ENCODE data around the gene ISL2.

ISL2 gene

DNA sequence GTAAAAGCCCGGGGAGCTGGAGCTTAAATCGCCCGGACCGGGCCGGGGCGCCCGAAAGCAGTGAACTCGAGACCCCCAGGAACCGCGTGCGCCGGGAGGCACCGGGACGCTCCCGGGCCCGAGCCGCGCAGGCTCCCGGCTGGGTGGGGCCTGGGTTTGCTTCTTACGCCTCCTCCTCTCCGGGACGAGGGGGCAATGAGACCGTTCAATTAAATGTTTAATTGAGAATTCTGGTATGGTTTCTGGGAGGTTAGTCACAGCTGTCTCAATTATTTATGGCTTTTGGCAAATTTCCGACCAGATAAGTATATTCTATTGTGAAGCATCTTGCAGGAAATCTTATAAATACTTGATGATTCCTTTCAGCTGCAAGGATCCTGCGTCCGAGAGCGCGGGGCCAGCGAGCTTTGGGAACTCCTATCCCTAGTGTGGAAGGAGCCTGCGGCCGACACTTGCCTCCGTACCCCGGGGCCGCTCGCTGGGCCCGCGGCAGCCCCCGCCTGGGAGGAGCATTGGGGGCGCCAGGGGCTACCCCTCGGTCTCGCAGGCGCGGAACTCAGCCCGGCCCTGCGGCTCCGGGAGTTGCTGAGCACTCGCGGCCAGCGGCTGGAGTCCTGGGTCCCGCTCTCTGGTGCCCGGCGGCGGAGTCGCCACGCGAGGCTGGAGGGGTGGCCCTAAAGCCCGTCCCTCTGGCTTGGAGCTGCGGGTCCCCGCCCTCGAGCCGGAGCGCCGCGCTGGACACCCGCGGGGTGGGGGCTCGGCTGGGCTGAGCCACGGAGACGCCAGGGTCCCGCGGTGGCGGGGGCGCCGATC, 10.3 kb downstream of the ISL2 start:
- peaks cover 59% of the 10 kb centered on the region for H3K27me3 ChIP-seq (ENCODE audit: control insufficient read depth, insufficient read depth, low read length)
- peaks cover 27% of the 10 kb centered on the region for H3K4me1 ChIP-seq (ENCODE audit: control insufficient read depth, insufficient read depth, low read length)
- no peaks in the 10 kb centered on the region for H3K9me3 ChIP-seq (ENCODE audit: control insufficient read depth, low read length)
- peak overlapping the region; percentile 67 for H3K9ac ChIP-seq (ENCODE audit: low read length)
- H3K36me3 ChIP-seq (ENCODE audit: control insufficient read depth, insufficient read depth, low read length), result no peaks in the 10 kb centered on the region
- H3K4me3 ChIP-seq (ENCODE audit: low read length), result peak overlapping the region; percentile 56

DNA sequence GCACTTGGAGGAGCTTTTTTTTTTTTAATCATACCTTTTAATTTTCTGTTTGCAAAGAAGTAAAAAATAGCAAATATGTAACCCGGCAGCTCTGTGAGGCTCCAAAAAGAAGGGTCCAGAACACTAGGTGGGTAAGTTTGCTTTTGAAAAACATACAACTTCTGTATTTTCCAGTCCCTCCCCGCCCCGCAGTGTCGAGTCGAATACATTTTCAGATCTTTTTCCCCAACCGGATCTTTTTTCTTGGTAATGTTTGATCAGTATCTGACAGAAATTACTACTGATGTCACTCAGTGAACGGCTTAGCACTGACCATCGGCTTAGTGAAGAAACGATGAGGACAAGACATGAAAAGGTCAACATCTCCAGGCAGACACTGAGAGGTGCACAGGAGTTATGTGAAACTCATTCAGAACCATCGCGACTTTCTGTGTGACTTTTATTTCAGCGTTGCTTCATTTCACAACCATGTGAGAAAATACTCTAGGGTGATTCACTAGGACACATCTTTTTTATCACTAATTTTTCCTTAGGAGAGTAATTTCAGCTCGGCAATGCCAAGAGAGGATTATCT, 11.0 kb downstream of the ISL2 start:
- Histone ChIP-seq H3K9ac (ENCODE audit: low read length) (no peak overlapping the region), H3K36me3 (ENCODE audit: control insufficient read depth, insufficient read depth, low read length) (no peaks in the 10 kb centered on the region), H3K4me3 (ENCODE audit: low read length) (no peak overlapping the region), H3K27me3 (ENCODE audit: control insufficient read depth, insufficient read depth, low read length) (peaks cover 52% of the 10 kb centered on the region), H3K4me1 (ENCODE audit: control insufficient read depth, insufficient read depth, low read length) (peaks cover 20% of the 10 kb centered on the region), H3K9me3 (ENCODE audit: control insufficient read depth, low read length) (no peaks in the 10 kb centered on the region)

- peaks cover 15% of the 10 kb centered on the region for H3K4me1 ChIP-seq (ENCODE audit: control insufficient read depth, insufficient read depth, low read length)
- H3K36me3 ChIP-seq (ENCODE audit: control insufficient read depth, insufficient read depth, low read length), result no peaks in the 10 kb centered on the region
- H3K27me3 ChIP-seq (ENCODE audit: control insufficient read depth, insufficient read depth, low read length), result peaks cover 33% of the 10 kb centered on the region
- H3K9me3 ChIP-seq (ENCODE audit: control insufficient read depth, low read length), result no peaks in the 10 kb centered on the region
- no peak overlapping the region for H3K4me3 ChIP-seq (ENCODE audit: low read length)
- no peak overlapping the region for H3K9ac ChIP-seq (ENCODE audit: low read length)
These were observed 12.9 kb downstream of the ISL2 start for GRCh38 chr15:76349301-76350070.

DNA sequence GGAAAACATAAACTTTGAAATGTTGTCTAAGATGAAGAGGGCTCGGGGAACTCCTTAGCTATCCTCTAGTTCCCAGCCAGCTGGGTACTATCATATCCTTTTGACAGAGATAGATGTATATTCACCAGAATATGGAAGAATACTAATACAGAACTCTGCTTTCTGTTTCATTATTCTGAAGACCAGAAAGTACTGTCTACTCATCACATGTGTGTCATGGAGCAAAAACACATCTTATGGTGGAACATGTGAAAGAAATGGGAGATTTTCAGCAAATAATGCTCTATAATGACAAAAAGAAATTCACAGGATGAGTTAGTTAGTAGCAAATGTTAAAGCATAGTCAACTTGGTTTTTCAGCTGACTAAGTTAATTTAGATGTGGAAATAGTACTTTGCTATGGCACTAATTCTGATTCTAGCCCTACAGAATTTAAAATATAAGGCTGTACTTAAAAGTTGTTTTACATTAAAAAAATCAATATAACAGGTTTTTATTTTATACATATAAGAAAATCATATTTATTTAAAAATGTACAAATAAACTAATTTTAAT, 16.5 kb downstream of the ISL2 start:
- Histone ChIP-seq H3K36me3 (ENCODE audit: control insufficient read depth, insufficient read depth, low read length) (no peaks in the 10 kb centered on the region), H3K27me3 (ENCODE audit: control insufficient read depth, insufficient read depth, low read length) (no peaks in the 10 kb centered on the region), H3K4me3 (ENCODE audit: low read length) (no peak overlapping the region), H3K4me1 (ENCODE audit: control insufficient read depth, insufficient read depth, low read length) (no peaks in the 10 kb centered on the region), H3K9me3 (ENCODE audit: control insufficient read depth, low read length) (no peaks in the 10 kb centered on the region), H3K9ac (ENCODE audit: low read length) (no peak overlapping the region)

DNA sequence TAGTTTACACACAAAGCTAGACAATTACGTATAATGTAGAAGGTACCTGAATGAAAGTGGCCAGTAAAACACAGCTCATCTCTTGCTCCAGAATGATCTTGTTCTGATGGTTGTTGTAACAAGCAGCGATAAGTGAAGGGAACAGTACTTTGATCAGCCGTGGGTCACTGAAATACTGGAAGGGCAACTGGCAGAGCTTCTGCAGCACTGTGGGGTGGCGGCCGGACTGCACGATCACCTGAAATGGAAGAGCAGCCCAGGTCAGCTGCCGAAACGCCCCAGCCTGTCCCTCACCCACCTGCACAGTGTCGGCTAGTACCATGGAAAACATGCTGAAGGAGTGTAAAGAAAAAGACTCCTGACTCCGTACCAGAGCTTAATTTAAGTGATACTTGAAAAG, 17.3 kb downstream of the ISL2 start:
- no peaks in the 10 kb centered on the region for H3K9me3 ChIP-seq (ENCODE audit: control insufficient read depth, low read length)
- H3K4me1 ChIP-seq (ENCODE audit: control insufficient read depth, insufficient read depth, low read length), result no peaks in the 10 kb centered on the region
- H3K27me3 ChIP-seq (ENCODE audit: control insufficient read depth, insufficient read depth, low read length), result no peaks in the 10 kb centered on the region
- H3K4me3 ChIP-seq (ENCODE audit: low read length), result no peak overlapping the region
- H3K36me3 ChIP-seq (ENCODE audit: control insufficient read depth, insufficient read depth, low read length), result no peaks in the 10 kb centered on the region
- H3K9ac ChIP-seq (ENCODE audit: low read length), result no peak overlapping the region

DNA sequence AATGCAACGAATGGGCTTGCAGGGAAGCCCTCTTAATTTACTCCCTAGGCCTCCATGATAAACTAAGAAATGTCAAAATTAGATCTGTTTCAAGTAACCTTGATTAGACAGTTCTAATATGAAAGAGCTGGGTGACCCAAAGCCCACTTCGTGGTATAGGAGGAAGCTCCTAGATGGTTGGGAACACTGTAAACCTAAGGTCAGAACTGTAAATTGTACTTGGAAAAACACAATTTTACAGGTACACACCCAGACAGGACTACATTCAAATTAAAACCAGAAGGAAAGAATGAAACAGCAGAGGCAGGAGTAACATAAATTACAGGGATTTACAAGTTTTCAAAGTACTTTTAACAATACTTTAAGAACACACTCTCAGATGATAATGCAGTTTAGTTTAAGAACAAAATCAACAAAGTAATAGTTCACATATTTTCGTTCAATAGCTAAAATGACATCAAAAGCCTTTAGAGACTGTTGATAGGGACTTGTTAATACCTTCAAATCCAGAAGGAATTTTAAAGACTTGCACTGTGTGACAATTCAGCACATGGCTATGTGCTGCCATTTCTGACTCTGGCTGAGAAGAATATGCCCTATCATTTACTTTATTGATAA, 18.4 kb downstream of the ISL2 start:
- Histone ChIP-seq H3K27me3 (ENCODE audit: control insufficient read depth, insufficient read depth, low read length) (no peaks in the 10 kb centered on the region), H3K4me1 (ENCODE audit: control insufficient read depth, insufficient read depth, low read length) (no peaks in the 10 kb centered on the region), H3K36me3 (ENCODE audit: control insufficient read depth, insufficient read depth, low read length) (no peaks in the 10 kb centered on the region), H3K9me3 (ENCODE audit: control insufficient read depth, low read length) (no peaks in the 10 kb centered on the region), H3K9ac (ENCODE audit: low read length) (no peak overlapping the region), H3K4me3 (ENCODE audit: low read length) (no peak overlapping the region)

GRCh38 chr15:76358453-76358852, 21.9 kb downstream of the ISL2 start:
- Histone ChIP-seq H3K27me3 (ENCODE audit: control insufficient read depth, insufficient read depth, low read length) (no peaks in the 10 kb centered on the region), H3K9ac (ENCODE audit: low read length) (no peak overlapping the region), H3K9me3 (ENCODE audit: control insufficient read depth, low read length) (no peaks in the 10 kb centered on the region), H3K4me3 (ENCODE audit: low read length) (no peak overlapping the region), H3K4me1 (ENCODE audit: control insufficient read depth, insufficient read depth, low read length) (no peaks in the 10 kb centered on the region), H3K36me3 (ENCODE audit: control insufficient read depth, insufficient read depth, low read length) (no peaks in the 10 kb centered on the region)

GRCh38 chr15:76359152-76359551, 22.6 kb downstream of the ISL2 start:
- Histone ChIP-seq H3K4me3 (ENCODE audit: low read length) (no peak overlapping the region), H3K4me1 (ENCODE audit: control insufficient read depth, insufficient read depth, low read length) (no peaks in the 10 kb centered on the region), H3K27me3 (ENCODE audit: control insufficient read depth, insufficient read depth, low read length) (no peaks in the 10 kb centered on the region), H3K36me3 (ENCODE audit: control insufficient read depth, insufficient read depth, low read length) (no peaks in the 10 kb centered on the region), H3K9ac (ENCODE audit: low read length) (no peak overlapping the region), H3K9me3 (ENCODE audit: control insufficient read depth, low read length) (no peaks in the 10 kb centered on the region)

DNA sequence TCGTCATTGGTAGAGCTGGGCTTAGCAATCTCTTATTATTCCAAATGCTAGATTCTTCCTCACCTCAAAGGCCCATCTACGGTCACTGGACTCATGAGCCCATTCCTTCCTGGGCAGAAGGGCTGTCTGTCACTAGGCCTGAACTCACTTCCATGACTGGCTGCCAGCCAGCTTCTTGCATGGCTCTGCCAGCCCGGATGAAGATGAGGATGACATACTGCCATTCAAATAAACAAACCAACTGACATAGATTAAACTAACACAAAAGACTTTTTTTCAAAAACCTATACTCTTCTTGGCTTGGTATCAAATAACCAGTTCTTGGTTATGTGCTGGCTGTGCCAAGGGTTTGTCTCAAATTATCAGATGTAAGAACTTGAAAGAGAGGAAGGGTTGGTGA, 23.8 kb downstream of the ISL2 start:
- Histone ChIP-seq H3K9me3 (ENCODE audit: control insufficient read depth, low read length) (no peaks in the 10 kb centered on the region), H3K4me3 (ENCODE audit: low read length) (no peak overlapping the region), H3K36me3 (ENCODE audit: control insufficient read depth, insufficient read depth, low read length) (no peaks in the 10 kb centered on the region), H3K9ac (ENCODE audit: low read length) (no peak overlapping the region), H3K4me1 (ENCODE audit: control insufficient read depth, insufficient read depth, low read length) (no peaks in the 10 kb centered on the region), H3K27me3 (ENCODE audit: control insufficient read depth, insufficient read depth, low read length) (no peaks in the 10 kb centered on the region)

- H3K27me3 ChIP-seq (ENCODE audit: control insufficient read depth, insufficient read depth, low read length), result no peaks in the 10 kb centered on the region
- H3K4me3 ChIP-seq (ENCODE audit: low read length), result no peak overlapping the region
- H3K36me3 ChIP-seq (ENCODE audit: control insufficient read depth, insufficient read depth, low read length), result no peaks in the 10 kb centered on the region
- H3K9ac ChIP-seq (ENCODE audit: low read length), result no peak overlapping the region
- peaks cover 13% of the 10 kb centered on the region for H3K4me1 ChIP-seq (ENCODE audit: control insufficient read depth, insufficient read depth, low read length)
- no peaks in the 10 kb centered on the region for H3K9me3 ChIP-seq (ENCODE audit: control insufficient read depth, low read length)
These were observed 26.7 kb downstream of the ISL2 start for GRCh38 chr15:76363251-76363650.

DNA sequence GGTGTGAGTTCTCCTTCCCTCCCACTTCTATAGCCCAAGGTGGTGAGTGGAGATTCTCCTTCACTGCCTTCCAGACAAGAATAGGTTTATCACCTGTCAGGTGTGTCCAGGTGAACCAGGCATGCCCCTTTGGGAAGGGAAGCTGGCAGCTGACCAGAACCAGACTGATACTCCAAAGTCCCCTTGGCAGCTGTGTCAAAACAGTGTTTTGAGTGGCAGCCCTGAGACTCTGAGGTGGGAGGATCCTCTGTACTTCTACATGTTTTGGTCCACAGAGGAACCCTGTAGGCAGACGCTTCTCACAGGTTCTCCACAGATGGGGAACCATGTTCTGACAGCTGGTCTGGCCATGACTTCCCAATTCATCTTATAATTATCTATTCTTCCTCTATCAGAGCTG, 30.1 kb downstream of the ISL2 start:
- Histone ChIP-seq H3K4me1 (ENCODE audit: control insufficient read depth, insufficient read depth, low read length) (peaks cover 17% of the 10 kb centered on the region), H3K4me3 (ENCODE audit: low read length) (no peak overlapping the region), H3K36me3 (ENCODE audit: control insufficient read depth, insufficient read depth, low read length) (no peaks in the 10 kb centered on the region), H3K9me3 (ENCODE audit: control insufficient read depth, low read length) (no peaks in the 10 kb centered on the region), H3K27me3 (ENCODE audit: control insufficient read depth, insufficient read depth, low read length) (no peaks in the 10 kb centered on the region), H3K9ac (ENCODE audit: low read length) (no peak overlapping the region)
